CD4-positive, alpha-beta T cell (primary cell): Measurements from ENCODE around the gene FAM8A1. TPM values are rescaled to one million over a fixed set of nuclear protein-coding genes. Genes with fewer than 3 reads are reported as not detected.

Source experiments
- ATAC-seq: fragments of 200-7000 bp; cut with Tn5 transposase; one replicate; pipeline ENCODE4 v1.10.0; 2022; ENCODE audit warnings: mild to moderate bottlenecking; ENCODE audit not compliant: poor library complexity
- CTCF ChIA-PET: fragments of 350-600 bp; sonication (Branson Sonifier 250); formaldehyde crosslinking; loops from one replicate; lab custom pipeline; 2021; ENCODE audit warnings: antibody characterized with exemption, inconsistent platforms; lab: Charles Lee
- POLR2A ChIA-PET: fragments of 350-600 bp; sonication (Branson Sonifier 250); formaldehyde crosslinking; loops from one replicate; lab custom pipeline; 2021; ENCODE audit warnings: antibody characterized with exemption, inconsistent platforms; lab: Charles Lee
- DNase-seq, 14 experiments: peaks; one replicate each; pipeline ENCODE4 v3.0.0-alpha.2; 2013 to 2020; ENCODE audit warnings: mixed read lengths in 2 of 14
- H3K27ac ChIP-seq, 2 donors: one replicate each; pipeline versions ENCODE4 v1.5.1 to v1.7.0; 2013; ENCODE audit warnings: low read length in 2 of 2, low read depth in 1 of 2, mild to moderate bottlenecking in 1 of 2
- H3K27me3 ChIP-seq, 2 experiments: 1 replicate in 1 of 2; 2 replicates in 1 of 2; pipeline versions ENCODE4 v1.6.1 to v1.7.0; 2013; ENCODE audit warnings: low read length in 2 of 2, control low read depth in 1 of 2, mild to moderate bottlenecking in 1 of 2, moderate library complexity in 1 of 2; ENCODE audit not compliant: insufficient read depth in 2 of 2, control insufficient read depth in 1 of 2
- H3K36me3 ChIP-seq: one replicate; pipeline ENCODE4 v1.6.1; 2013; ENCODE audit warnings: low read length, control low read depth; ENCODE audit not compliant: insufficient read depth
- H3K4me1 ChIP-seq: one replicate; pipeline ENCODE4 v1.6.1; 2013; ENCODE audit warnings: low read length, control low read depth; ENCODE audit not compliant: insufficient read depth
- H3K4me3 ChIP-seq: one replicate; pipeline ENCODE4 v1.5.1; 2013; ENCODE audit warnings: mild to moderate bottlenecking, low read length, moderate library complexity
- H3K9me3 ChIP-seq, 2 experiments: 1 replicate in 1 of 2; 2 replicates in 1 of 2; pipeline versions ENCODE4 v1.6.1 to v1.7.0; 2013; ENCODE audit warnings: low read length in 2 of 2, mild to moderate bottlenecking in 2 of 2, control low read depth in 1 of 2, moderate library complexity in 1 of 2; ENCODE audit not compliant: control insufficient read depth in 1 of 2, insufficient read depth in 1 of 2
- H3K27ac Mint-ChIP-seq: one replicate; pipeline ENCODE4 v1.8.0; 2020; ENCODE audit warnings: mixed read lengths
- H3K27me3 Mint-ChIP-seq: one replicate; pipeline ENCODE4 v1.8.0; 2021; ENCODE audit warnings: mixed read lengths
- H3K36me3 Mint-ChIP-seq: one replicate; pipeline ENCODE4 v1.8.0; 2021; ENCODE audit warnings: low read depth, mixed read lengths
- H3K4me1 Mint-ChIP-seq: one replicate; pipeline ENCODE4 v1.8.0; 2021; ENCODE audit warnings: low read depth, mixed read lengths
- H3K4me3 Mint-ChIP-seq: one replicate; pipeline ENCODE4 v1.8.0; 2020; ENCODE audit warnings: mild to moderate bottlenecking, mixed read lengths
- H3K9me3 Mint-ChIP-seq: one replicate; pipeline ENCODE4 v1.8.0; 2020; ENCODE audit warnings: mixed read lengths
- intact Hi-C, 2 experiments: fragments of 100-400 bp; cut with DNase I in 1 of 2; cut with micrococcal nuclease in 1 of 2; formaldehyde crosslinking; loops; one replicate each; pipeline versions ENCODE4 v1.15.1 to v1.9.0; 2023 to 2025; cut with DNase I, micrococcal nuclease
- total RNA-seq, 174 experiments: library from RNA in 2 of 174; stranded (reverse) in 2 of 174; gene quantifications; one replicate each; pipeline ENCODE4 v1.2.3 and lab custom pipeline; 2021 to 2026
- TF ChIP-seq, protein P1 (sequence below): fragments of 200-600 bp; IDR thresholded peaks from one replicate; pipeline ENCODE4 v1.8.0; 2022; ENCODE audit warnings: antibody characterized with exemption, mild to moderate bottlenecking

Gene FAM8A1
- total RNA-seq, 2 experiments from 2014 or later, result 31.4 to 31.9 TPM

DNA sequence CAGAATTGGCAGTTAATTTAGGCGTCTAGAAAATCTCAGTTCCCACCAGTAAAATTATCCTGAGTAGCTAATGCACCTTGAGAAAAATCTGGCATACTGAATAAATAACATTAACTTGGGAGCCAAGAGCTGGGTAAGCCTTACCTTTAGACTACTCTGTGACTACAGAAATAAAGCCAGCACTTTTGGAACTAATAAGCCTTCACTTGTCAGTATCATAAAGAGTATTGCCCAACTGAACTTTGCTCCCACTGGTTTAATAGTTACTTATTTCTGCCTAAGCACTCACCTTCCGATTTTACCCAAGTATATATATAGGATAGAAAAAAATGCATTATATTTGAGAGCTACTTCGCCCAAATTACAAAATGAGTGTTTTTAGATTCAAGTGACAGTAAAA lies 10.7 kb downstream of the FAM8A1 start:
- Mint-ChIP-seq H3K9me3 (no peaks in the 10 kb centered on the region), H3K27me3 (no peaks in the 10 kb centered on the region), H3K27ac (peak overlapping the region; percentile 21), H3K4me1 (peaks cover 6% of the 10 kb centered on the region), H3K4me3 (no peak overlapping the region), H3K36me3 (peaks cover 63% of the 10 kb centered on the region)
- H3K9me3 ChIP-seq, result no peaks in the 10 kb centered on the region
- no peaks in the 10 kb centered on the region for H3K4me1 ChIP-seq
- no peak overlapping the region for H3K4me3 ChIP-seq
- ChIA-PET CTCF (interaction anchor here (0.8 to 1.7 kb wide), 2 partner anchors 10 to 27 kb away, joined by 4 read pairs; no protein-coding TSS in a partner anchor), POLR2A (interaction anchor here (0.8 to 2.9 kb wide), 3 partner anchors 10 to 93 kb away, joined by 4 to 15 read pairs (median 7); partner anchors contain the start of gene FAM8A1)
- no peak for ATAC-seq
- H3K27me3 ChIP-seq, result no peaks in the 10 kb centered on the region
- TF ChIP-seq, protein P1, sequence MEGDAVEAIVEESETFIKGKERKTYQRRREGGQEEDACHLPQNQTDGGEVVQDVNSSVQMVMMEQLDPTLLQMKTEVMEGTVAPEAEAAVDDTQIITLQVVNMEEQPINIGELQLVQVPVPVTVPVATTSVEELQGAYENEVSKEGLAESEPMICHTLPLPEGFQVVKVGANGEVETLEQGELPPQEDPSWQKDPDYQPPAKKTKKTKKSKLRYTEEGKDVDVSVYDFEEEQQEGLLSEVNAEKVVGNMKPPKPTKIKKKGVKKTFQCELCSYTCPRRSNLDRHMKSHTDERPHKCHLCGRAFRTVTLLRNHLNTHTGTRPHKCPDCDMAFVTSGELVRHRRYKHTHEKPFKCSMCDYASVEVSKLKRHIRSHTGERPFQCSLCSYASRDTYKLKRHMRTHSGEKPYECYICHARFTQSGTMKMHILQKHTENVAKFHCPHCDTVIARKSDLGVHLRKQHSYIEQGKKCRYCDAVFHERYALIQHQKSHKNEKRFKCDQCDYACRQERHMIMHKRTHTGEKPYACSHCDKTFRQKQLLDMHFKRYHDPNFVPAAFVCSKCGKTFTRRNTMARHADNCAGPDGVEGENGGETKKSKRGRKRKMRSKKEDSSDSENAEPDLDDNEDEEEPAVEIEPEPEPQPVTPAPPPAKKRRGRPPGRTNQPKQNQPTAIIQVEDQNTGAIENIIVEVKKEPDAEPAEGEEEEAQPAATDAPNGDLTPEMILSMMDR, result no peak
- H3K27ac ChIP-seq, result no peak overlapping the region
- intact Hi-C loops, result loop anchor here in 1 of 2 experiments (5.0 kb wide), 1 partner anchor 36 kb away; no protein-coding TSS in a partner anchor
- DNase-seq, result no peak
- peaks cover 36% of the 10 kb centered on the region for H3K36me3 ChIP-seq

DNA sequence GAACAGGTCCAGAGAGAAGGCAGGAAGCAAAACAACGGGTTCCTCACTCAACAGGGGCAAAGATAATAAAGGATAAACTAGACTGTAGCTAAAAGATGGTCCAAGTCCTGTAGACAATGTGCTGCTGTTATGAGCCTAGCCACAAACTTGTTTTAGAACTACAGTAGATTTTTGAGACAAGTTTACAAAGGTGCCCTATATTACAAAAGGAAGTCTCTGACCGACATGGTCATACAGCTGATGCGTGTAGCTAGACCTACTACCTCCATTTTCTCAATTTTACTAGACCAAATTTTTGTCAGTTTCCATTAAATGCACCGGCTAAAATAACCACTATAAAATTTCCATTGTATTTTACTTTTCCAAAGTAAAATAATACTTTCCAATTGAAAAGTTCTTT lies 11.9 kb downstream of the FAM8A1 start:
- intact Hi-C loops, result loop anchor here in 1 of 2 experiments (5.0 kb wide), 1 partner anchor 35 kb away; no protein-coding TSS in a partner anchor
- H3K4me3 Mint-ChIP-seq, result no peak overlapping the region
- H3K9me3 Mint-ChIP-seq, result no peaks in the 10 kb centered on the region
- Histone ChIP-seq H3K4me1 (no peaks in the 10 kb centered on the region), H3K27ac (no peak overlapping the region), H3K9me3 (no peaks in the 10 kb centered on the region), H3K36me3 (peaks cover 40% of the 10 kb centered on the region), H3K4me3 (no peak overlapping the region), H3K27me3 (no peaks in the 10 kb centered on the region)
- H3K27ac Mint-ChIP-seq, result peak overlapping the region; percentile 16
- DNase-seq (no peak), ATAC-seq (no peak)
- H3K4me1 Mint-ChIP-seq, result peaks cover 7% of the 10 kb centered on the region
- no peaks in the 10 kb centered on the region for H3K27me3 Mint-ChIP-seq
- peaks cover 66% of the 10 kb centered on the region for H3K36me3 Mint-ChIP-seq
- CTCF ChIA-PET, result no interaction called here
- POLR2A ChIA-PET, result interaction anchor here (0.8 to 2.9 kb wide), 4 partner anchors 9 to 95 kb away, joined by 3 to 15 read pairs (median 5); partner anchors contain the start of genes FAM8A1 and NUP153
- TF ChIP-seq, protein P1, result no peak

DNA sequence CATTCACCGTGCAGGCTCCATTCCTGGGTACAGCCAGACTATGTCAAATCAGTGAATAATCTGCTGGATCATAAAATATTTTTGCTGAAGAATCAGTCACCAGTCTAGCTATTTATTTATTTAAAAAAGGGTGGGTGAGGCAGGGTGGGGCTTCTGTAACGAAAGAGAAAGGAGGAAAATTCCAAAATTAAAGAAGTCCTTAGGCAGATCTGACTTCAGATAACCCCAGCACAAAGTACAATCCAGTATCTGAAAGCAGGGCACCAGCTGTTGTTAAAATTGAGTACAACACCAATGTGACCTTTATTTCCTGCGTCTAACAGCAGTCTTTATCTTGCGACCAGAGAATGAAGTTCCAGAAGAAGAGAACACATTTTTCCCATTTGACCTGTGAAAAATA lies 15.7 kb downstream of the FAM8A1 start:
- CTCF ChIA-PET, result no interaction called here
- no peak for ATAC-seq

More for the DNA sequence above, 15.7 kb downstream of the FAM8A1 start:
- Mint-ChIP-seq H3K4me1 (peaks cover 9% of the 10 kb centered on the region), H3K4me3 (no peak overlapping the region), H3K36me3 (peaks cover 72% of the 10 kb centered on the region), H3K27ac (no peak overlapping the region), H3K27me3 (no peaks in the 10 kb centered on the region), H3K9me3 (no peaks in the 10 kb centered on the region)
- no peak for DNase-seq
- no peaks in the 10 kb centered on the region for H3K4me1 ChIP-seq
- intact Hi-C loops, result no loop called here
- H3K4me3 ChIP-seq, result no peak overlapping the region
- no peaks in the 10 kb centered on the region for H3K27me3 ChIP-seq
- H3K27ac ChIP-seq, result no peak overlapping the region
- POLR2A ChIA-PET, result no interaction called here
- TF ChIP-seq, protein P1, result no peak
- peaks cover 33% of the 10 kb centered on the region for H3K36me3 ChIP-seq
- H3K9me3 ChIP-seq, result no peaks in the 10 kb centered on the region
